Liver (tissue), 9 donors: Measurements from ENCODE around the gene GRIN2A. TPM values are rescaled to one million over a fixed set of nuclear protein-coding genes. Genes with fewer than 3 reads are reported as not detected.

ENCODE experiments used
- DNase-seq: peaks from one replicate; pipeline ENCODE4 v3.0.0-alpha.2; 2017; ENCODE audit warnings: low spot score
- H3K27ac ChIP-seq, 2 donors: one replicate each; pipeline ENCODE4 v1.7.0; 2013; ENCODE audit warnings: inconsistent platforms in 2 of 2, low read length in 2 of 2, control low read depth in 1 of 2, low read depth in 1 of 2, mild to moderate bottlenecking in 1 of 2
- H3K27me3 ChIP-seq, 4 donors: one replicate each; pipeline versions ENCODE4 v1.6.1 to v1.7.0; 2013; ENCODE audit warnings: low read length in 3 of 4, inconsistent platforms in 1 of 4, mild to moderate bottlenecking in 1 of 4, moderate library complexity in 1 of 4; ENCODE audit not compliant: control insufficient read depth in 4 of 4, insufficient read depth in 4 of 4
- H3K36me3 ChIP-seq, 4 donors: one replicate each; pipeline versions ENCODE4 v1.6.1 to v1.7.0; 2013; ENCODE audit warnings: low read length in 3 of 4, mild to moderate bottlenecking in 3 of 4, low read depth in 1 of 4, moderate library complexity in 1 of 4; ENCODE audit not compliant: control insufficient read depth in 4 of 4, insufficient read depth in 3 of 4
- H3K4me1 ChIP-seq, 4 donors: one replicate each; pipeline versions ENCODE4 v1.6.1 to v1.7.0; 2013; ENCODE audit warnings: low read length in 3 of 4, mild to moderate bottlenecking in 3 of 4, moderate library complexity in 1 of 4; ENCODE audit not compliant: control insufficient read depth in 4 of 4, insufficient read depth in 4 of 4
- H3K4me3 ChIP-seq, 3 donors: one replicate each; pipeline versions ENCODE4 v1.6.1 to v1.7.0; 2013; ENCODE audit warnings: low read length in 3 of 3, control low read depth in 1 of 3, low read depth in 1 of 3, mild to moderate bottlenecking in 1 of 3
- H3K9ac ChIP-seq, 2 donors: one replicate each; pipeline ENCODE4 v1.7.0; 2013; ENCODE audit warnings: low read length in 2 of 2, mild to moderate bottlenecking in 2 of 2, moderate library complexity in 2 of 2, control low read depth in 1 of 2, low read depth in 1 of 2
- H3K9me3 ChIP-seq, 4 donors: one replicate each; pipeline versions ENCODE4 v1.6.1 to v1.7.0; 2013; ENCODE audit warnings: low read length in 3 of 4; ENCODE audit not compliant: control insufficient read depth in 4 of 4
- ATF3 ChIP-seq: IDR thresholded peaks from 2 replicates; pipeline ENCODE4 v1.6.1; 2016; ENCODE audit warnings: antibody characterized with exemption
- CTCF ChIP-seq: fragments of 150-350 bp; IDR thresholded peaks from 2 replicates; pipeline ENCODE4 v1.5.1; 2017; ENCODE audit warnings: improper control_type of control experiment, low read depth, low read length; ENCODE audit not compliant: missing input control
- EGR1 ChIP-seq, 2 donors: IDR thresholded peaks; 2 replicates each; pipeline ENCODE4 v1.6.1; 2016 to 2018; ENCODE audit warnings: antibody characterized with exemption in 2 of 2, low read depth in 2 of 2
- FOXA1 ChIP-seq: IDR thresholded peaks from 2 replicates; pipeline ENCODE4 v1.6.1; 2016; ENCODE audit warnings: antibody characterized with exemption
- FOXA2 ChIP-seq: IDR thresholded peaks from 2 replicates; pipeline ENCODE4 v1.6.1; 2016; ENCODE audit warnings: antibody characterized with exemption
- GABPA ChIP-seq, 2 donors: IDR thresholded peaks in 1 of 2; conservative IDR thresholded peaks in 1 of 2; 2 replicates each; pipeline ENCODE4 v1.6.1; 2016; ENCODE audit warnings: antibody characterized with exemption in 2 of 2, mild to moderate bottlenecking in 1 of 2, moderate library complexity in 1 of 2
- HNF4A ChIP-seq, 2 donors: conservative IDR thresholded peaks; 2 replicates each; pipeline ENCODE4 v1.6.1; 2016; ENCODE audit warnings: antibody characterized with exemption in 2 of 2, mild to moderate bottlenecking in 2 of 2
- HNF4G ChIP-seq: IDR thresholded peaks from 2 replicates; pipeline ENCODE4 v1.6.1; 2016; ENCODE audit warnings: antibody characterized with exemption
- JUND ChIP-seq, 2 donors: IDR thresholded peaks; 2 replicates each; pipeline ENCODE4 v1.6.1; 2016; ENCODE audit warnings: antibody characterized with exemption in 2 of 2
- MAX ChIP-seq: IDR thresholded peaks from 2 replicates; pipeline ENCODE4 v1.6.1; 2016; ENCODE audit warnings: antibody characterized with exemption
- NR2F2 ChIP-seq: IDR thresholded peaks from 2 replicates; pipeline ENCODE4 v1.6.1; 2016; ENCODE audit warnings: antibody characterized with exemption
- RAD21 ChIP-seq, 2 donors: IDR thresholded peaks; 2 replicates each; pipeline ENCODE4 v1.6.1; 2016; ENCODE audit warnings: antibody characterized with exemption in 2 of 2, mild to moderate bottlenecking in 2 of 2
- REST ChIP-seq: IDR thresholded peaks from 2 replicates; pipeline ENCODE4 v1.6.1; 2016; ENCODE audit warnings: antibody characterized with exemption, mild to moderate bottlenecking
- RXRA ChIP-seq, 2 donors: IDR thresholded peaks; 2 replicates each; pipeline ENCODE4 v1.6.1; 2017 to 2018; ENCODE audit warnings: antibody characterized with exemption in 2 of 2, mild to moderate bottlenecking in 1 of 2
- SP1 ChIP-seq: IDR thresholded peaks from 2 replicates; pipeline ENCODE4 v1.6.1; 2018; ENCODE audit warnings: antibody characterized with exemption, mild to moderate bottlenecking
- TAF1 ChIP-seq: conservative IDR thresholded peaks from 2 replicates; pipeline ENCODE4 v1.6.1; 2016; ENCODE audit warnings: antibody characterized with exemption, mild to moderate bottlenecking
- YY1 ChIP-seq: IDR thresholded peaks from 2 replicates; pipeline ENCODE4 v1.6.1; 2016; ENCODE audit warnings: antibody characterized with exemption, mild to moderate bottlenecking
- ZBTB33 ChIP-seq: IDR thresholded peaks from 2 replicates; pipeline ENCODE4 v1.6.1; 2016; ENCODE audit warnings: antibody characterized with exemption
- WGBS: extraction: QIAGEN DNeasy Blood & Tissue Kit; methylation state at CpG from one replicate; pipeline ENCODE4 v1.1.7; 2013; 5-methylcytosine and 5-hydroxymethylcytosine counted together
- polyA plus RNA-seq, 2 donors: library from polyadenylated mRNA; stranded (reverse) in 1 of 2; unstranded in 1 of 2; fragments of 200-250 nt in 1 of 2; fragments of >200 nt in 1 of 2; fragmentation: Nextera tagmentation in 1 of 2; extraction: Ambion mirVana in 1 of 2; gene quantifications; one replicate each; pipeline versions ENCODE4 v1.2.1 to v1.2.3, GENCODE V29; 2013 to 2015
- total RNA-seq, 2 donors: library from RNA; depleted of rRNA; stranded (reverse); fragments of >200 nt; gene quantifications; one replicate each; pipeline ENCODE4 v1.2.3, GENCODE V29; 2014
- donor health status: healthy.
- donor health status: healthy.
- donor health status: healthy.
- donor health status: healthy.
- donor health status: healthy.

Gene GRIN2A
- total and polyA plus RNA-seq, 4 donors: under 0.01 to 0.08 (median 0.07) TPM; not detected in 1

GRCh38 chr16:9895817-9896216 is 286.4 kb downstream of the GRIN2A start:
- H3K4me1 ChIP-seq: no peaks in the 10 kb centered on the region
- no peak overlapping the region for H3K4me3 ChIP-seq
- WGBS: 72% methylated on average over 4 of the region's 4 CpGs
- H3K27me3 ChIP-seq: peaks cover 0 to 3% (median 0%) of the 10 kb centered on the region in 4 donors
- DNase-seq: no peak
- TF ChIP-seq HNF4G (no peak), FOXA2 (no peak), JUND (IDR thresholded peaks at IDR 0.05) (no peak), RAD21 (IDR thresholded peaks at IDR 0.05) (no peak), TAF1 (no peak), YY1 (no peak), SP1 (no peak), REST (no peak), RXRA (IDR thresholded peaks at IDR 0.05) (no peak), EGR1 (IDR thresholded peaks at IDR 0.05; ENCODE audit: low read depth in 2 of 2) (no peak)
- H3K36me3 ChIP-seq: no peaks in the 10 kb centered on the region
- no peaks in the 10 kb centered on the region for H3K9me3 ChIP-seq
- no peak overlapping the region for H3K27ac ChIP-seq
- no peak overlapping the region for H3K9ac ChIP-seq

- H3K4me3 ChIP-seq: no peak overlapping the region
- TF ChIP-seq YY1 (no peak), GABPA (IDR thresholded peaks at IDR 0.05 in 1 of 2, conservative IDR thresholded peaks at IDR 0.05 in 1 of 2) (no peak), RAD21 (IDR thresholded peaks at IDR 0.05) (no peak), EGR1 (IDR thresholded peaks at IDR 0.05; ENCODE audit: low read depth in 2 of 2) (no peak), HNF4A (conservative IDR thresholded peaks at IDR 0.05) (no peak), MAX (no peak), NR2F2 (no peak), CTCF (no peak), HNF4G (no peak), FOXA1 (no peak), FOXA2 (no peak), SP1 (no peak), ZBTB33 (no peak), ATF3 (no peak), JUND (IDR thresholded peaks at IDR 0.05) (no peak), TAF1 (no peak), RXRA (IDR thresholded peaks at IDR 0.05) (no peak), REST (no peak)
- H3K4me1 ChIP-seq: no peaks in the 10 kb centered on the region
- H3K9me3 ChIP-seq: no peaks in the 10 kb centered on the region
- no peak overlapping the region for H3K9ac ChIP-seq
- H3K27ac ChIP-seq: no peak overlapping the region
- 88% methylated on average over 1 of the region's 1 CpG for WGBS
- DNase-seq: no peak
- no peaks in the 10 kb centered on the region for H3K36me3 ChIP-seq
- peaks cover 0 to 4% (median 2%) of the 10 kb centered on the region in 4 donors for H3K27me3 ChIP-seq
These were observed 296.4 kb downstream of the GRIN2A start for GRCh38 chr16:9885876-9886275.
